Lower lobe of right lung (tissue), 2 donors: Measurements from ENCODE around the gene MMP19. TPM values are rescaled to one million over a fixed set of nuclear protein-coding genes. Genes with fewer than 3 reads are reported as not detected.

ENCODE experiments used
- ATAC-seq, 2 donors: fragments of 200-7000 bp; cut with Tn5 transposase; one replicate each; pipeline ENCODE4 v1.9.1; 2020 to 2022; ENCODE audit warnings: mild to moderate bottlenecking in 2 of 2, moderate library complexity in 2 of 2
- DNase-seq: peaks from one replicate; pipeline ENCODE4 v3.0.0-alpha.2; 2020
- H3K27ac ChIP-seq: fragments of 200-600 bp; one replicate; pipeline ENCODE4 v1.8.0; 2022
- H3K27me3 ChIP-seq: fragments of 200-600 bp; one replicate; pipeline ENCODE4 v1.8.0; 2022; ENCODE audit warnings: low read depth
- H3K36me3 ChIP-seq: fragments of 200-600 bp; one replicate; pipeline ENCODE4 v1.8.0; 2022; ENCODE audit warnings: mild to moderate bottlenecking
- H3K4me1 ChIP-seq: fragments of 200-600 bp; one replicate; pipeline ENCODE4 v1.8.0; 2022
- H3K4me3 ChIP-seq: fragments of 200-600 bp; one replicate; pipeline ENCODE4 v1.8.0; 2022; ENCODE audit warnings: mild to moderate bottlenecking
- H3K9me3 ChIP-seq: fragments of 200-600 bp; one replicate; pipeline ENCODE4 v1.8.0; 2022
- intact Hi-C: fragments of 100-400 bp; cut with DNase I; formaldehyde crosslinking; loops from one replicate; pipeline ENCODE4 v1.11.0; 2022
- total RNA-seq: library from RNA; stranded (reverse); fragmentation: NEBNext Ultra II Directional; extraction: Animal tissue kit (Norgen Biotek cat#: 25700); gene quantifications from one replicate; pipeline ENCODE4 v1.2.1, GENCODE V29; 2021
- TF ChIP-seq, protein P1 (sequence below): fragments of 200-600 bp; IDR thresholded peaks from one replicate; pipeline ENCODE4 v1.8.0; 2022; ENCODE audit warnings: antibody characterized with exemption, mild to moderate bottlenecking
- donor health status: DM: no; HTN: yes; CAD: no; lungs with severe emphysema.

The MMP19 gene
- total RNA-seq, 1 donor from 2014 or later = 35.2 TPM

- no peak for ATAC-seq
- Histone ChIP-seq H3K27me3 (no peaks in the 10 kb centered on the region), H3K27ac (no peak overlapping the region), H3K9me3 (no peaks in the 10 kb centered on the region), H3K36me3 (peaks cover 57% of the 10 kb centered on the region), H3K4me1 (peaks cover 52% of the 10 kb centered on the region), H3K4me3 (no peak overlapping the region)
- DNase-seq = no peak
- intact Hi-C loops = no loop called here
- TF ChIP-seq, protein P1, sequence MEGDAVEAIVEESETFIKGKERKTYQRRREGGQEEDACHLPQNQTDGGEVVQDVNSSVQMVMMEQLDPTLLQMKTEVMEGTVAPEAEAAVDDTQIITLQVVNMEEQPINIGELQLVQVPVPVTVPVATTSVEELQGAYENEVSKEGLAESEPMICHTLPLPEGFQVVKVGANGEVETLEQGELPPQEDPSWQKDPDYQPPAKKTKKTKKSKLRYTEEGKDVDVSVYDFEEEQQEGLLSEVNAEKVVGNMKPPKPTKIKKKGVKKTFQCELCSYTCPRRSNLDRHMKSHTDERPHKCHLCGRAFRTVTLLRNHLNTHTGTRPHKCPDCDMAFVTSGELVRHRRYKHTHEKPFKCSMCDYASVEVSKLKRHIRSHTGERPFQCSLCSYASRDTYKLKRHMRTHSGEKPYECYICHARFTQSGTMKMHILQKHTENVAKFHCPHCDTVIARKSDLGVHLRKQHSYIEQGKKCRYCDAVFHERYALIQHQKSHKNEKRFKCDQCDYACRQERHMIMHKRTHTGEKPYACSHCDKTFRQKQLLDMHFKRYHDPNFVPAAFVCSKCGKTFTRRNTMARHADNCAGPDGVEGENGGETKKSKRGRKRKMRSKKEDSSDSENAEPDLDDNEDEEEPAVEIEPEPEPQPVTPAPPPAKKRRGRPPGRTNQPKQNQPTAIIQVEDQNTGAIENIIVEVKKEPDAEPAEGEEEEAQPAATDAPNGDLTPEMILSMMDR = no peak
Observed at GRCh38 chr12:55823419-55823818, 19.3 kb downstream of the MMP19 start.

- Histone ChIP-seq H3K27ac (no peak overlapping the region), H3K27me3 (no peaks in the 10 kb centered on the region), H3K36me3 (peaks cover 54% of the 10 kb centered on the region), H3K4me1 (peaks cover 41% of the 10 kb centered on the region), H3K9me3 (no peaks in the 10 kb centered on the region), H3K4me3 (no peak overlapping the region)
- TF ChIP-seq, protein P1 = no peak
- intact Hi-C loops = no loop called here
- DNase-seq (no peak), ATAC-seq (no peak)
Observed at GRCh38 chr12:55822228-55822627, 20.5 kb downstream of the MMP19 start.

DNA sequence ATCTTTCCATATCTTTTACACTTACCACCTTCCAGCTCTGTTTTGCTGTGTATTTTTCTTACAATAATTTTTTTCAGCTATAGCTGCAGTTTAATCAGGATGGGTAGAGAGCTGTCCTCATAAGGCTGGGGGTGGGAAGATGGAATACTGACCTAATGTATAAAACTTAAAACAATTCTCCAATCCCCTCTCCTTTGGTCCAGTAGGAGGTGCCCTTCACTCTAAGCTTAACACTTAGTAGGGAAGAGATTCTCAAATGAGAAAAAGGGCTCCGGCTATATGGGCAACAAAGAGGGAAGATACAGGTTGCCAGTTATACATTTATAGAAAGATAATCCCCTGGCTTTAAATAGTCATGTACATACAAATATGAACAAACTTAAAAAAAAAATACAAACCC lies 22.1 kb downstream of the MMP19 start:
- H3K27ac ChIP-seq = no peak overlapping the region
- intact Hi-C loops = no loop called here
- H3K27me3 ChIP-seq = no peaks in the 10 kb centered on the region
- TF ChIP-seq, protein P1 = no peak
- no peaks in the 10 kb centered on the region for H3K9me3 ChIP-seq
- peaks cover 58% of the 10 kb centered on the region for H3K36me3 ChIP-seq
- H3K4me1 ChIP-seq = peaks cover 38% of the 10 kb centered on the region
- ATAC-seq = no peak
- DNase-seq = no peak
- no peak overlapping the region for H3K4me3 ChIP-seq

GRCh38 chr12:55818886-55819285 lies 23.9 kb downstream of the MMP19 start:
- ATAC-seq = no peak
- intact Hi-C loops = no loop called here
- Histone ChIP-seq H3K36me3 (peaks cover 69% of the 10 kb centered on the region), H3K9me3 (no peaks in the 10 kb centered on the region), H3K4me1 (peaks cover 42% of the 10 kb centered on the region), H3K27me3 (no peaks in the 10 kb centered on the region), H3K4me3 (peak overlapping the region; percentile 94), H3K27ac (peak overlapping the region; percentile 91)
- no peak for DNase-seq
- TF ChIP-seq, protein P1 = no peak

DNA sequence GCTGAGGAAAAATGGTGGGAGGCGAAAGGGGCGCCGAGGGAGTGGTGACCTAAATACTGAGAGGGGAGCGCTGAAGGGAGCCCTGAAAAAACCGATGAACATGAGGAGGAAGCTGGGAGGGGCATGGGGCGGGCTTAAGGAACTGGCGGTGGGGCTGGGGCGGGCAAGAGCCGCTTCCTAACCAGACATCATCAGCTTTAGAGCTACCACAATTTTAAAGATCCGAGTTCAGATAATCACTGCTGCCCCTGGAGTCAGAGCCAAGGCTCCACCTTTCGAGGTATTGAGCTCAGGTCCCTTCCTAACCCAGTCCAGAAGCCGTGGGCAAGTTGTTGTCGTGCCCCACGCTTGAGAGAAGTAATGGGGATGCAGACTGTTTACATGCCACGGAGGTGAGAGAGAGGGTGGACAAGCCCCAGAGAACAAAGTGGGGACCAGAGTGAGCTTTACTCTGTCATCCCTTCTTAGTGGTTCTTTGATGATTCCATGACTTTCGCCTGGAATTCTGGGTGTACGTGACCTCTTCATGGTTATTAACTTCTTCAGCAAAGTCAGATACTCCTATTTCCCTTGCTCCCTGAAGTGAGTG lies 24.5 kb downstream of the MMP19 start:
- no peaks in the 10 kb centered on the region for H3K27me3 ChIP-seq
- peaks cover 69% of the 10 kb centered on the region for H3K36me3 ChIP-seq
- peak overlapping the region; percentile 91 for H3K27ac ChIP-seq
- DNase-seq = no peak
- H3K9me3 ChIP-seq = no peaks in the 10 kb centered on the region
- TF ChIP-seq, protein P1 = no peak
- peak overlapping the region; percentile 94 for H3K4me3 ChIP-seq
- intact Hi-C loops = no loop called here
- H3K4me1 ChIP-seq = peaks cover 46% of the 10 kb centered on the region
- peak; percentile 70 to 73 for ATAC-seq
